OCI-LY1 (cell line): ENCODE data around the gene DHRS3.

Experiments
- H2AFZ ChIP-seq: fragments of 200-600 bp; sonication (generic), shearing (Covaris generic); 2 replicates; pipeline ENCODE4 v1.6.0; 2014; ENCODE audit warnings: antibody characterized with exemption, mild to moderate bottlenecking, low read length
- H3F3A ChIP-seq: fragments of 200-600 bp; sonication (generic), shearing (Covaris generic); 2 replicates; pipeline ENCODE4 v1.6.0; 2014; ENCODE audit warnings: mild to moderate bottlenecking, antibody characterized with exemption, low read length, moderate library complexity; ENCODE audit not compliant: insufficient read depth
- H3K27ac ChIP-seq: fragments of 200-600 bp; sonication (generic); 2 replicates; pipeline ENCODE4 v1.5.1; 2014; ENCODE audit warnings: low read length, mixed run types, mild to moderate bottlenecking, low read depth; ENCODE audit not compliant: poor library complexity, severe bottlenecking
- H3K27me3 ChIP-seq: fragments of 200-600 bp; sonication (generic); 2 replicates; pipeline ENCODE4 v1.6.0; 2014; ENCODE audit warnings: antibody characterized with exemption, mild to moderate bottlenecking, low read length, moderate library complexity; ENCODE audit not compliant: insufficient read depth
- H3K36me3 ChIP-seq: fragments of 200-600 bp; sonication (generic); 2 replicates; pipeline ENCODE4 v1.6.1; 2014; ENCODE audit warnings: mild to moderate bottlenecking, antibody characterized with exemption, low read length, moderate library complexity, mixed read lengths; ENCODE audit not compliant: insufficient read depth
- H3K4me1 ChIP-seq: fragments of 200-600 bp; sonication (generic); 2 replicates; pipeline ENCODE4 v1.5.1; 2014; ENCODE audit warnings: mild to moderate bottlenecking, low read length, moderate library complexity; ENCODE audit not compliant: insufficient read depth, severe bottlenecking
- H3K4me2 ChIP-seq: fragments of 200-600 bp; sonication (generic), shearing (Covaris generic); 2 replicates; pipeline ENCODE4 v1.6.1; 2014; ENCODE audit warnings: low read length
- H3K4me3 ChIP-seq: fragments of 200-600 bp; sonication (generic); 2 replicates; pipeline ENCODE4 v1.5.1; 2014; ENCODE audit warnings: low read length, low read depth, mild to moderate bottlenecking, mixed read lengths; ENCODE audit not compliant: poor library complexity, severe bottlenecking
- H3K79me2 ChIP-seq: fragments of 200-600 bp; shearing (Covaris generic); 2 replicates; pipeline ENCODE4 v1.6.1; 2016; ENCODE audit warnings: mixed run types, low read length, mixed read lengths; ENCODE audit not compliant: insufficient read depth
- H3K9ac ChIP-seq: fragments of 200-600 bp; sonication (generic), shearing (Covaris generic); 2 replicates; pipeline ENCODE4 v1.6.1; 2014; ENCODE audit warnings: mild to moderate bottlenecking, low read length, mixed read lengths
- H3K9me2 ChIP-seq: fragments of 200-600 bp; sonication (generic), shearing (Covaris generic); 2 replicates; pipeline ENCODE4 v1.6.1; 2014; ENCODE audit warnings: low read depth, mild to moderate bottlenecking, low read length, mixed read lengths
- H3K9me3 ChIP-seq: fragments of 200-600 bp; shearing (Covaris generic); 2 replicates; pipeline ENCODE4 v1.6.1; 2014; ENCODE audit warnings: low read length, mixed read lengths
- H4K20me1 ChIP-seq: fragments of 200-600 bp; sonication (generic), shearing (Covaris generic); 2 replicates; pipeline ENCODE4 v1.6.0; 2016; ENCODE audit warnings: mild to moderate bottlenecking, low read length; ENCODE audit not compliant: insufficient read depth
- EZH2 ChIP-seq: fragments of 200-600 bp; sonication (generic), shearing (Covaris generic); IDR thresholded peaks from 2 replicates; pipeline ENCODE4 v1.8.0; 2017; ENCODE audit warnings: borderline replicate concordance, mixed run types, mild to moderate bottlenecking, antibody characterized with exemption, low read length, moderate library complexity, mixed read lengths
- TF ChIP-seq, protein P1 (sequence below): fragments of 200-600 bp; sonication (generic), shearing (Covaris generic); IDR thresholded peaks from 2 replicates; pipeline ENCODE4 v1.5.1; 2017; ENCODE audit warnings: mild to moderate bottlenecking, antibody characterized with exemption, low read length, moderate library complexity, mixed read lengths

DHRS3 gene

DNA sequence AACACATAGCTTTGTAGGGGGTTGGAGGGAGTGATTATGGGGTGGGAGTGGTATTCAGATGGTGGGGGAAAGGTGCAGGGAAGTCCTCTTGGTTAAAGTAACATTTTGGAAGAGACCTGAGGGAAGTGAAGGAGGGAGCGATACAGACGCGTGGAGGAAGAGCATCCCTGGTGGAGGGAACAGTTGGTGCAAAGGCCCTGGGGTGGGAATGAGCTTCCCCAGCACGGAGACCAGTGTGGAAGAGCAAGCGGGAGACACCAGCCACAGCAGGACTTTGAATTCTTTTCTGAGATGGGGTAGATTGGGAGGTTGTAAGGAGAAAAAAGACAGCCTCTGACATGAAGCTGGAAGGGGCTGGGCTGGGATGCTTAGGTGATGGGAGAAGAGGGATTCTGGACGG lies 23.5 kb downstream of the DHRS3 start:
- H3K79me2 ChIP-seq = no peaks in the 10 kb centered on the region
- H3K9me2 ChIP-seq = no peaks in the 10 kb centered on the region
- H3K4me1 ChIP-seq = no peaks in the 10 kb centered on the region
- H3K27ac ChIP-seq = no peak overlapping the region
- no peaks in the 10 kb centered on the region for H3K27me3 ChIP-seq
- no peaks in the 10 kb centered on the region for H4K20me1 ChIP-seq
- H3K9me3 ChIP-seq = no peaks in the 10 kb centered on the region
- H3K36me3 ChIP-seq = no peaks in the 10 kb centered on the region
- H3F3A ChIP-seq = no peaks in the 10 kb centered on the region
- H3K9ac ChIP-seq = no peak overlapping the region
- TF ChIP-seq, protein P1, sequence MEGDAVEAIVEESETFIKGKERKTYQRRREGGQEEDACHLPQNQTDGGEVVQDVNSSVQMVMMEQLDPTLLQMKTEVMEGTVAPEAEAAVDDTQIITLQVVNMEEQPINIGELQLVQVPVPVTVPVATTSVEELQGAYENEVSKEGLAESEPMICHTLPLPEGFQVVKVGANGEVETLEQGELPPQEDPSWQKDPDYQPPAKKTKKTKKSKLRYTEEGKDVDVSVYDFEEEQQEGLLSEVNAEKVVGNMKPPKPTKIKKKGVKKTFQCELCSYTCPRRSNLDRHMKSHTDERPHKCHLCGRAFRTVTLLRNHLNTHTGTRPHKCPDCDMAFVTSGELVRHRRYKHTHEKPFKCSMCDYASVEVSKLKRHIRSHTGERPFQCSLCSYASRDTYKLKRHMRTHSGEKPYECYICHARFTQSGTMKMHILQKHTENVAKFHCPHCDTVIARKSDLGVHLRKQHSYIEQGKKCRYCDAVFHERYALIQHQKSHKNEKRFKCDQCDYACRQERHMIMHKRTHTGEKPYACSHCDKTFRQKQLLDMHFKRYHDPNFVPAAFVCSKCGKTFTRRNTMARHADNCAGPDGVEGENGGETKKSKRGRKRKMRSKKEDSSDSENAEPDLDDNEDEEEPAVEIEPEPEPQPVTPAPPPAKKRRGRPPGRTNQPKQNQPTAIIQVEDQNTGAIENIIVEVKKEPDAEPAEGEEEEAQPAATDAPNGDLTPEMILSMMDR = no peak
- TF ChIP-seq EZH2 = no peak
- H3K4me2 ChIP-seq = no peak overlapping the region
- H2AFZ ChIP-seq = no peak overlapping the region
- no peak overlapping the region for H3K4me3 ChIP-seq

DNA sequence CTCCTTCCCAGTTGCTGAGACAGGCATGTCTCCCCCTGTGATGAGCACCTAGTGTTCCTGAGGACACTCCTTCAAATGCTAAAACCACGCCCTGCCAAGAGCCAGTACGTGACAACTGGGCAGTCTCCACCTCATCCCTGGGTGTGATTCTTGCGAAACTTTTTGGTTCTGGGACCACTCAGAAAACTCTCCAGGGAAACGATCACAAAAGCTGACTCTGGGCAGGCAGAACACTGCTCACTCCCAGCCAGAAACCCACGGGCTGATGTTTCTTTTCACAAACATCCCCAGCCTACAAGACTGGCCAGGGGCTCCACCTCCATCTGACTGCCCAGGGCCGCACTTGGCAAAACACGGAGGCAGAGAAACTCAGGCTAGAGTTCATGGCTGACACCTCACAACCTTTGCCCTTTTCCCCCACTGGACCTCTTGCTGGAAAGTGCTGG lies 24.4 kb downstream of the DHRS3 start:
- Histone ChIP-seq H3K79me2 (no peaks in the 10 kb centered on the region), H3K4me1 (no peaks in the 10 kb centered on the region), H4K20me1 (no peaks in the 10 kb centered on the region)

DNA sequence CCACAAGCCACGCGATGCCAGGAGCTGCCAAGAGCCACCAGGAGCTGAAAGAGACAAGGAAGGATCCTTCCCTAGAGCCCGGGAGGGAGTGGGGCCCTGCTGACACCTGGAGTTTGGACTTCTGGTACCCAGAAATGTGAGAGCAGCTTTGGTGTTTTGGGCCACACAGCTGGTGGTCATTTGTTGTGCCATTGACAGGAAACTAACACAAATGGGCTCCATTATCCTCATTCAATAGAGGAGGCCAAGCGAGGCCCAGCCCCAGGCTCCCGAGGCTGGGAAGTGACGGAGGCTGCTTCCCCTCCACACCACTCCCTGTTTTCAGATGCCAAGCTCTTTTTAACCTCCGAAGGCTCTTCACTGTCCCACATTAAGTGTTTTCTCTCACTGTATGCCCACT lies 25.5 kb downstream of the DHRS3 start:
- H3K27ac ChIP-seq = no peak overlapping the region
- H3F3A ChIP-seq = no peaks in the 10 kb centered on the region
- no peaks in the 10 kb centered on the region for H3K9me3 ChIP-seq
- no peaks in the 10 kb centered on the region for H3K9me2 ChIP-seq
- H3K4me1 ChIP-seq = no peaks in the 10 kb centered on the region
- H4K20me1 ChIP-seq = no peaks in the 10 kb centered on the region
- H3K4me3 ChIP-seq = no peak overlapping the region
- H3K79me2 ChIP-seq = no peaks in the 10 kb centered on the region
- no peak overlapping the region for H3K4me2 ChIP-seq
- no peak overlapping the region for H3K9ac ChIP-seq
- TF ChIP-seq EZH2 = no peak
- TF ChIP-seq, protein P1 = no peak
- H2AFZ ChIP-seq = no peak overlapping the region
- no peaks in the 10 kb centered on the region for H3K27me3 ChIP-seq
- no peaks in the 10 kb centered on the region for H3K36me3 ChIP-seq

More for the DNA sequence above, 24.4 kb downstream of the DHRS3 start:
- Histone ChIP-seq H3K27me3 (no peaks in the 10 kb centered on the region), H2AFZ (no peak overlapping the region), H3F3A (no peaks in the 10 kb centered on the region), H3K9me3 (no peaks in the 10 kb centered on the region), H3K9ac (no peak overlapping the region), H3K36me3 (no peaks in the 10 kb centered on the region), H3K9me2 (no peaks in the 10 kb centered on the region), H3K27ac (no peak overlapping the region), H3K4me3 (no peak overlapping the region), H3K4me2 (no peak overlapping the region)
- TF ChIP-seq, protein P1 = no peak
- TF ChIP-seq EZH2 = no peak
